HepG2 (cell line): Measurements from ENCODE around the gene CD300A. TPM values are rescaled to one million over a fixed set of nuclear protein-coding genes. Genes with fewer than 3 reads are reported as not detected.

Experiments used
- GATAD1 ChIP-seq: IDR thresholded peaks from 2 replicates; pipeline ENCODE4 v1.6.1; 2016; ENCODE audit warnings: missing genetic modification reagents, missing compliant biosample characterization
- HINFP ChIP-seq: sonication (generic); formaldehyde crosslinking; IDR thresholded peaks from 2 replicates; pipeline ENCODE4 v1.4.0; 2020; ENCODE audit warnings: low read depth, mild to moderate bottlenecking, missing genetic modification reagents
- HIVEP1 ChIP-seq: sonication (generic); formaldehyde crosslinking; IDR thresholded peaks from 2 replicates; pipeline ENCODE4 v1.4.0; 2020; ENCODE audit warnings: mild to moderate bottlenecking, missing genetic modification reagents
- HNF4A ChIP-seq: sonication (generic); formaldehyde crosslinking; IDR thresholded peaks from 2 replicates; pipeline ENCODE4 v1.4.0; 2020; ENCODE audit warnings: missing genetic modification reagents
- SIN3B ChIP-seq: fragments of 150-350 bp; IDR thresholded peaks from 2 replicates; pipeline ENCODE4 v1.6.1; 2014; ENCODE audit warnings: low read length
- TEF ChIP-seq: sonication (generic); formaldehyde crosslinking; IDR thresholded peaks from 2 replicates; pipeline ENCODE4 v1.5.0; 2020; ENCODE audit warnings: missing genetic modification reagents
- ZFAT ChIP-seq: sonication (generic); formaldehyde crosslinking; conservative IDR thresholded peaks from 2 replicates; pipeline ENCODE4 v1.8.1; 2023; ENCODE audit warnings: missing genetic modification reagents, inconsistent platforms
- ZNF20 ChIP-seq: sonication (generic); formaldehyde crosslinking; IDR thresholded peaks from 2 replicates; pipeline ENCODE4 v1.4.0; 2020; ENCODE audit warnings: mild to moderate bottlenecking, moderate library complexity, missing genetic modification reagents
- ZNF224 ChIP-seq: sonication (generic); formaldehyde crosslinking; IDR thresholded peaks from 2 replicates; pipeline ENCODE4 v1.5.0; 2020; ENCODE audit warnings: mild to moderate bottlenecking, missing genetic modification reagents
- ZNF33B ChIP-seq: sonication (generic); formaldehyde crosslinking; IDR thresholded peaks from 2 replicates; pipeline ENCODE4 v1.5.1; 2020; ENCODE audit warnings: mild to moderate bottlenecking, missing genetic modification reagents
- ZNF460 ChIP-seq: sonication (generic); formaldehyde crosslinking; IDR thresholded peaks from 2 replicates; pipeline ENCODE4 v1.5.1; 2020; ENCODE audit warnings: missing genetic modification reagents, mild to moderate bottlenecking, borderline replicate concordance
- ZNF510 ChIP-seq: sonication (generic); formaldehyde crosslinking; IDR thresholded peaks from 2 replicates; pipeline ENCODE4 v1.4.0; 2020; ENCODE audit warnings: low read depth, mild to moderate bottlenecking, missing genetic modification reagents
- ZNF580 ChIP-seq: IDR thresholded peaks from 2 replicates; pipeline ENCODE4 v1.6.1; 2016; ENCODE audit warnings: low read depth, borderline replicate concordance
- ZNF709 ChIP-seq: sonication (generic); formaldehyde crosslinking; IDR thresholded peaks from 2 replicates; pipeline ENCODE4 v1.5.0; 2020; ENCODE audit warnings: mild to moderate bottlenecking, missing genetic modification reagents
- ZNF720 ChIP-seq: sonication (generic); formaldehyde crosslinking; IDR thresholded peaks from 2 replicates; pipeline ENCODE4 v1.4.0; 2020; ENCODE audit warnings: missing genetic modification reagents
- polyA plus RNA-seq, 8 experiments: library from polyadenylated mRNA; depleted of rRNA in 3 of 8; stranded (reverse) in 7 of 8; unstranded in 1 of 8; fragments of >200 nt; fragmentation: Illumina TruSeq in 4 of 8; extraction: Trizol in 4 of 8; gene quantifications; 2 replicates each; pipeline versions ENCODE4 v1.2.1 to v1.2.3, GENCODE V29; 2011 to 2016; ENCODE audit warnings: low read depth in 4 of 8, missing spikeins in 1 of 8, mixed read lengths in 1 of 8; ENCODE audit not compliant: insufficient read depth in 1 of 8
- total RNA-seq, 5 experiments: library from RNA; depleted of rRNA; stranded (reverse); fragments of >200 nt; fragmentation: Illumina TruSeq; extraction: Trizol; gene quantifications; 2 replicates each; pipeline ENCODE4 v1.2.3, GENCODE V29; 2016; ENCODE audit warnings: low read depth in 1 of 5
- TF ChIP-seq, protein P1 (sequence below): IDR thresholded peaks from 2 replicates; pipeline ENCODE4 v1.6.1; 2016; ENCODE audit warnings: missing compliant biosample characterization, missing genetic modification reagents, borderline replicate concordance
- TF ChIP-seq, protein P2 (sequence below): sonication (generic); formaldehyde crosslinking; IDR thresholded peaks from 2 replicates; pipeline ENCODE4 v1.5.0; 2020; ENCODE audit warnings: mild to moderate bottlenecking, missing genetic modification reagents, borderline replicate concordance
- TF ChIP-seq, protein P3 (sequence below): sonication (generic); formaldehyde crosslinking; IDR thresholded peaks from 2 replicates; pipeline ENCODE4 v1.4.0; 2020; ENCODE audit warnings: missing genetic modification reagents, borderline replicate concordance
- TF ChIP-seq, protein P4 (sequence below): sonication (generic); formaldehyde crosslinking; IDR thresholded peaks from 2 replicates; pipeline ENCODE4 v1.5.0; 2020; ENCODE audit warnings: missing genetic modification reagents, mild to moderate bottlenecking, borderline replicate concordance

Gene CD300A
- total and polyA plus RNA-seq, 2 of the 13 experiments (the other 11 are each of a cell fraction or from before 2014, with no cell fraction given), result not detected

DNA sequence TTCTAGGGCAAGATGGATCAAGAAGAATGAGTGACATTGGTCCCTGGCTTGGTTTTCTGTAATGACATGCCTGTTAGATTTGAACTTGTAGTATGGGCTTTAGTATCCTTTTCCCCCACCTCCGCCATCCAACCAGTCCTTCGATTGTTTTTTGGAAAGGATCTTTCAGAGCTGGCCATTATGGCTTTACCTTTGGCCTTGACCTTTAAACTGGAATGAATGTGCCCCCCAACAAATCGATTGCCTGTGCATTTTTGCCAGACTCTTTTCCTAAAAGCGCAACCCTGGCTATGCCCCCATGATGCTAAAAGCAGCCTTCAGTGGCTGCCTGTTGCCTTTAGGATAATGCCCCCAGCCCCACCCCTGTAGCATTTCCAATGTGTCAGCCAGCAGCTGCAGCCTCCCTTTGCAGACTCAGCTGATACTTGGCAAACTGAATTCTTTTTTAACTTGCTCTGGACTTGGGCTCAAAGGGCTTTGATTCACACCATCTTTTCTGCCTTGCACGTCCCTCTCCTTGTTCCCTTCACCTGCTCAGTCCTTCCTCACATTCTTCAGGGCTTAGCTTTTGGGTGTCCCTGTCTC is 30.6 kb upstream of the CD300A start (continued):
- no peak for TF ChIP-seq HIVEP1
- no peak for TF ChIP-seq ZNF709 (CRISPR knock-in tag)
- TF ChIP-seq ZNF460 (CRISPR knock-in tag), result no peak
- no peak for TF ChIP-seq ZNF20 (CRISPR knock-in tag)
- TF ChIP-seq GATAD1 (CRISPR knock-in tag), result no peak
- no peak for TF ChIP-seq ZNF580 (CRISPR knock-in tag)
- TF ChIP-seq, protein P1, sequence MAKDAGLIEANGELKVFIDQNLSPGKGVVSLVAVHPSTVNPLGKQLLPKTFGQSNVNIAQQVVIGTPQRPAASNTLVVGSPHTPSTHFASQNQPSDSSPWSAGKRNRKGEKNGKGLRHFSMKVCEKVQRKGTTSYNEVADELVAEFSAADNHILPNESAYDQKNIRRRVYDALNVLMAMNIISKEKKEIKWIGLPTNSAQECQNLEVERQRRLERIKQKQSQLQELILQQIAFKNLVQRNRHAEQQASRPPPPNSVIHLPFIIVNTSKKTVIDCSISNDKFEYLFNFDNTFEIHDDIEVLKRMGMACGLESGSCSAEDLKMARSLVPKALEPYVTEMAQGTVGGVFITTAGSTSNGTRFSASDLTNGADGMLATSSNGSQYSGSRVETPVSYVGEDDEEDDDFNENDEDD (CRISPR knock-in tag), result no peak
- TF ChIP-seq, protein P2, sequence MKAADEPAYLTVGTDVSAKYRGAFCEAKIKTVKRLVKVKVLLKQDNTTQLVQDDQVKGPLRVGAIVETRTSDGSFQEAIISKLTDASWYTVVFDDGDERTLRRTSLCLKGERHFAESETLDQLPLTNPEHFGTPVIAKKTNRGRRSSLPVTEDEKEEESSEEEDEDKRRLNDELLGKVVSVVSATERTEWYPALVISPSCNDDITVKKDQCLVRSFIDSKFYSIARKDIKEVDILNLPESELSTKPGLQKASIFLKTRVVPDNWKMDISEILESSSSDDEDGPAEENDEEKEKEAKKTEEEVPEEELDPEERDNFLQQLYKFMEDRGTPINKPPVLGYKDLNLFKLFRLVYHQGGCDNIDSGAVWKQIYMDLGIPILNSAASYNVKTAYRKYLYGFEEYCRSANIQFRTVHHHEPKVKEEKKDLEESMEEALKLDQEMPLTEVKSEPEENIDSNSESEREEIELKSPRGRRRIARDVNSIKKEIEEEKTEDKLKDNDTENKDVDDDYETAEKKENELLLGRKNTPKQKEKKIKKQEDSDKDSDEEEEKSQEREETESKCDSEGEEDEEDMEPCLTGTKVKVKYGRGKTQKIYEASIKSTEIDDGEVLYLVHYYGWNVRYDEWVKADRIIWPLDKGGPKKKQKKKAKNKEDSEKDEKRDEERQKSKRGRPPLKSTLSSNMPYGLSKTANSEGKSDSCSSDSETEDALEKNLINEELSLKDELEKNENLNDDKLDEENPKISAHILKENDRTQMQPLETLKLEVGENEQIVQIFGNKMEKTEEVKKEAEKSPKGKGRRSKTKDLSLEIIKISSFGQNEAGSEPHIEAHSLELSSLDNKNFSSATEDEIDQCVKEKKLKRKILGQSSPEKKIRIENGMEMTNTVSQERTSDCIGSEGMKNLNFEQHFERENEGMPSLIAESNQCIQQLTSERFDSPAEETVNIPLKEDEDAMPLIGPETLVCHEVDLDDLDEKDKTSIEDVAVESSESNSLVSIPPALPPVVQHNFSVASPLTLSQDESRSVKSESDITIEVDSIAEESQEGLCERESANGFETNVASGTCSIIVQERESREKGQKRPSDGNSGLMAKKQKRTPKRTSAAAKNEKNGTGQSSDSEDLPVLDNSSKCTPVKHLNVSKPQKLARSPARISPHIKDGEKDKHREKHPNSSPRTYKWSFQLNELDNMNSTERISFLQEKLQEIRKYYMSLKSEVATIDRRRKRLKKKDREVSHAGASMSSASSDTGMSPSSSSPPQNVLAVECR (CRISPR knock-in tag), result peak; percentile 39; the same call in 1 of the 2 replicates
- TF ChIP-seq ZNF224, result 0 out of 2 replicates have a peak, but pooled peaks have one; percentile 49
- TF ChIP-seq ZNF510, result no peak
- no peak for TF ChIP-seq ZNF720
- TF ChIP-seq, protein P3, sequence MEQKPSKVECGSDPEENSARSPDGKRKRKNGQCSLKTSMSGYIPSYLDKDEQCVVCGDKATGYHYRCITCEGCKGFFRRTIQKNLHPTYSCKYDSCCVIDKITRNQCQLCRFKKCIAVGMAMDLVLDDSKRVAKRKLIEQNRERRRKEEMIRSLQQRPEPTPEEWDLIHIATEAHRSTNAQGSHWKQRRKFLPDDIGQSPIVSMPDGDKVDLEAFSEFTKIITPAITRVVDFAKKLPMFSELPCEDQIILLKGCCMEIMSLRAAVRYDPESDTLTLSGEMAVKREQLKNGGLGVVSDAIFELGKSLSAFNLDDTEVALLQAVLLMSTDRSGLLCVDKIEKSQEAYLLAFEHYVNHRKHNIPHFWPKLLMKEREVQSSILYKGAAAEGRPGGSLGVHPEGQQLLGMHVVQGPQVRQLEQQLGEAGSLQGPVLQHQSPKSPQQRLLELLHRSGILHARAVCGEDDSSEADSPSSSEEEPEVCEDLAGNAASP, result no peak
- TF ChIP-seq ZNF33B (CRISPR knock-in tag), result no peak
- no peak for TF ChIP-seq ZFAT (CRISPR knock-in tag)
- TF ChIP-seq, protein P4, sequence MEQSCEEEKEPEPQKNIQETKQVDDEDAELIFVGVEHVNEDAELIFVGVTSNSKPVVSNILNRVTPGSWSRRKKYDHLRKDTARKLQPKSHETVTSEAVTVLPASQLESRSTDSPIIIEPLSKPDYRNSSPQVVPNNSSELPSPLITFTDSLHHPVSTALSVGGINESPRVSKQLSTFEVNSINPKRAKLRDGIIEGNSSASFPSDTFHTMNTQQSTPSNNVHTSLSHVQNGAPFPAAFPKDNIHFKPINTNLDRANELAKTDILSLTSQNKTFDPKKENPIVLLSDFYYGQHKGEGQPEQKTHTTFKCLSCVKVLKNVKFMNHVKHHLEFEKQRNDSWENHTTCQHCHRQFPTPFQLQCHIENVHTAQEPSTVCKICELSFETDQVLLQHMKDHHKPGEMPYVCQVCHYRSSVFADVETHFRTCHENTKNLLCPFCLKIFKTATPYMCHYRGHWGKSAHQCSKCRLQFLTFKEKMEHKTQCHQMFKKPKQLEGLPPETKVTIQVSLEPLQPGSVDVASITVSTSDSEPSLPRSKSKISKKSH (CRISPR knock-in tag), result no peak
- TF ChIP-seq TEF, result no peak
- no peak for TF ChIP-seq HINFP (CRISPR knock-in tag)
- TF ChIP-seq HNF4A, result peak; percentile 87
- no peak for TF ChIP-seq SIN3B
